ENCODE results near the gene TMEM245. TPM values are rescaled to one million over a fixed set of nuclear protein-coding genes. Genes with fewer than 3 reads are reported as not detected.

The TMEM245 gene
- total and polyA plus RNA-seq, 2 donors (not counting 1 experiment from before 2014, with no cell fraction given): 6.3 to 34.3 TPM

GRCh38 chr9:108980893-108981292 lies 138.9 kb downstream of the TMEM245 start:
- DNase-seq: no peak
- no peak for TF ChIP-seq EZH2 (IDR thresholded peaks at IDR 0.05; ENCODE audit: borderline replicate concordance, insufficient read depth, low read depth, low read length, poor library complexity, severe bottlenecking)
- TF ChIP-seq, protein P1, sequence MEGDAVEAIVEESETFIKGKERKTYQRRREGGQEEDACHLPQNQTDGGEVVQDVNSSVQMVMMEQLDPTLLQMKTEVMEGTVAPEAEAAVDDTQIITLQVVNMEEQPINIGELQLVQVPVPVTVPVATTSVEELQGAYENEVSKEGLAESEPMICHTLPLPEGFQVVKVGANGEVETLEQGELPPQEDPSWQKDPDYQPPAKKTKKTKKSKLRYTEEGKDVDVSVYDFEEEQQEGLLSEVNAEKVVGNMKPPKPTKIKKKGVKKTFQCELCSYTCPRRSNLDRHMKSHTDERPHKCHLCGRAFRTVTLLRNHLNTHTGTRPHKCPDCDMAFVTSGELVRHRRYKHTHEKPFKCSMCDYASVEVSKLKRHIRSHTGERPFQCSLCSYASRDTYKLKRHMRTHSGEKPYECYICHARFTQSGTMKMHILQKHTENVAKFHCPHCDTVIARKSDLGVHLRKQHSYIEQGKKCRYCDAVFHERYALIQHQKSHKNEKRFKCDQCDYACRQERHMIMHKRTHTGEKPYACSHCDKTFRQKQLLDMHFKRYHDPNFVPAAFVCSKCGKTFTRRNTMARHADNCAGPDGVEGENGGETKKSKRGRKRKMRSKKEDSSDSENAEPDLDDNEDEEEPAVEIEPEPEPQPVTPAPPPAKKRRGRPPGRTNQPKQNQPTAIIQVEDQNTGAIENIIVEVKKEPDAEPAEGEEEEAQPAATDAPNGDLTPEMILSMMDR (IDR thresholded peaks at IDR 0.05): no peak
- H3K79me2 ChIP-seq (ENCODE audit: control insufficient read depth, insufficient read depth, low read length): no peaks in the 10 kb centered on the region
- no peak for ATAC-seq (ENCODE audit: low read depth)
- H3K4me3 Mint-ChIP-seq: no peak overlapping the region
- no peak overlapping the region for H2AFZ ChIP-seq (ENCODE audit: insufficient read depth, low read depth, low read length, poor library complexity, severe bottlenecking)
- intact Hi-C loops (cut with micrococcal nuclease): no loop called here
- no peak overlapping the region for H3K27ac Mint-ChIP-seq
- no peaks in the 10 kb centered on the region for H4K20me1 ChIP-seq (ENCODE audit: control insufficient read depth, insufficient read depth, low read length, poor library complexity, severe bottlenecking)
- WGBS (ENCODE audit: insufficient coverage): 93% methylated on average over 2 of the region's 2 CpGs
- no peaks in the 10 kb centered on the region for H3K4me1 ChIP-seq (ENCODE audit: control insufficient read depth in 2 of 2, insufficient read depth in 2 of 2, low read length in 2 of 2)
- H3K4me1 Mint-ChIP-seq: no peaks in the 10 kb centered on the region
- no peaks in the 10 kb centered on the region for H3K9me3 Mint-ChIP-seq (ENCODE audit: insufficient read depth)
- no peaks in the 10 kb centered on the region for H3K36me3 ChIP-seq (replicated peaks in 1 of 2; ENCODE audit: control extremely low read depth in 1 of 2, control insufficient read depth in 1 of 2, extremely low read depth in 1 of 2, insufficient read depth in 2 of 2, low read length in 1 of 2)
- no peak overlapping the region for H3K4me3 ChIP-seq (ENCODE audit: control extremely low read depth in 1 of 5, extremely low read depth in 1 of 5, insufficient read depth in 1 of 5, low read depth in 2 of 5, low read length in 4 of 5)
- H3K9ac ChIP-seq (ENCODE audit: low read length): no peak overlapping the region
- H3K4me2 ChIP-seq (replicated peaks; ENCODE audit: low read depth, low read length, poor library complexity, severe bottlenecking): no peak overlapping the region
- CTCF ChIA-PET: interaction anchor here (1.1 kb wide), 1 partner anchor 27 kb away, joined by 3 read pairs; no protein-coding TSS in a partner anchor
- H3K27ac ChIP-seq (ENCODE audit: low read length in 2 of 2): no peak overlapping the region
- POLR2A ChIA-PET: no interaction called here
- H3K9me3 ChIP-seq (ENCODE audit: control extremely low read depth in 1 of 3, control insufficient read depth in 2 of 3, insufficient read depth in 1 of 3, low read length in 2 of 3): no peaks in the 10 kb centered on the region
- H3K27me3 Mint-ChIP-seq: no peaks in the 10 kb centered on the region
- H3K27me3 ChIP-seq (replicated peaks in 1 of 4; ENCODE audit: control extremely low read depth in 1 of 4, control insufficient read depth in 3 of 4, insufficient read depth in 4 of 4, low read length in 3 of 4): no peaks in the 10 kb centered on the region

DNA sequence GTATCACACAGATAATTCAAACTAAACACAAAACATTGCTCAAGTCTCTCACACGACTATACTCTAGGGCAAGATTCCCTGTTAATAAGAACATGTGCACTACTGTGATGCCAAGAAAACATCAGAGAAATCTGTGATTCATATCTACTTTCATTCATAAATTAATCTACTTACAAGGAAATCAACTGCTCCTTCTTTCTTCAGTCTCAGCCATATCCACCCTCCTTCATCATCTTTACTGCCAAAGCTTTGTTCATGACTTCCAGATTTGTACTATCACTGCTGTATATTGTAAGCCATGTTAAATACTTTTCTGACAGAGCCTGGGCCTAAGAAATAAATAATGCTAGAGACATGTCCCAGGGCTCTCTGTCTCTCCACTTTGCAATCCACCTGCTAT lies 141.5 kb downstream of the TMEM245 start:
- Histone ChIP-seq H3K4me2 (replicated peaks; ENCODE audit: low read depth, low read length, poor library complexity, severe bottlenecking) (no peak overlapping the region), H3K79me2 (ENCODE audit: control insufficient read depth, insufficient read depth, low read length) (no peaks in the 10 kb centered on the region), H3K27me3 (replicated peaks in 1 of 4; ENCODE audit: control extremely low read depth in 1 of 4, control insufficient read depth in 3 of 4, insufficient read depth in 4 of 4, low read length in 3 of 4) (no peaks in the 10 kb centered on the region), H3K9ac (ENCODE audit: low read length) (no peak overlapping the region), H4K20me1 (ENCODE audit: control insufficient read depth, insufficient read depth, low read length, poor library complexity, severe bottlenecking) (no peaks in the 10 kb centered on the region), H3K4me3 (ENCODE audit: control extremely low read depth in 1 of 5, extremely low read depth in 1 of 5, insufficient read depth in 1 of 5, low read depth in 2 of 5, low read length in 4 of 5) (no peak overlapping the region), H3K27ac (ENCODE audit: low read length in 2 of 2) (no peak overlapping the region), H2AFZ (ENCODE audit: insufficient read depth, low read depth, low read length, poor library complexity, severe bottlenecking) (no peak overlapping the region), H3K4me1 (ENCODE audit: control insufficient read depth in 2 of 2, insufficient read depth in 2 of 2, low read length in 2 of 2) (no peaks in the 10 kb centered on the region), H3K36me3 (replicated peaks in 1 of 2; ENCODE audit: control extremely low read depth in 1 of 2, control insufficient read depth in 1 of 2, extremely low read depth in 1 of 2, insufficient read depth in 2 of 2, low read length in 1 of 2) (no peaks in the 10 kb centered on the region), H3K9me3 (ENCODE audit: control extremely low read depth in 1 of 3, control insufficient read depth in 2 of 3, insufficient read depth in 1 of 3, low read length in 2 of 3) (no peaks in the 10 kb centered on the region)
- intact Hi-C loops (cut with micrococcal nuclease): no loop called here
- Mint-ChIP-seq H3K27me3 (no peaks in the 10 kb centered on the region), H3K9me3 (ENCODE audit: insufficient read depth) (no peaks in the 10 kb centered on the region), H3K27ac (no peak overlapping the region), H3K4me3 (no peak overlapping the region), H3K4me1 (no peaks in the 10 kb centered on the region)
- 63% methylated on average over 1 of the region's 1 CpG for WGBS (ENCODE audit: insufficient coverage)
- POLR2A ChIA-PET: no interaction called here
- DNase-seq (no peak), ATAC-seq (ENCODE audit: low read depth) (no peak)
- TF ChIP-seq, protein P1 (IDR thresholded peaks at IDR 0.05): no peak
- no peak for TF ChIP-seq EZH2 (IDR thresholded peaks at IDR 0.05; ENCODE audit: borderline replicate concordance, insufficient read depth, low read depth, low read length, poor library complexity, severe bottlenecking)
- CTCF ChIA-PET: no interaction called here
